ENCODE results near the gene SMAD3.

- TF ChIP-seq CTCF (IDR thresholded peaks at IDR 0.05) = no peak
- no peak for TF ChIP-seq POLR2A (IDR thresholded peaks at IDR 0.05)
Observed at GRCh38 chr15:67164811-67165253, 99.4 kb downstream of the SMAD3 start.
